GM20431 (cell line): ENCODE measurements around the gene ZNF268.

Experiments used
- in situ Hi-C: fragments of 300-500 bp; cut with MseI, MboI; formaldehyde crosslinking; loops from one replicate; pipeline ENCODE4 v1.15.0; 2020; ENCODE audit warnings: low sequenced_read_pairs; ENCODE audit not compliant: unreplicated experiment

The ZNF268 gene

DNA sequence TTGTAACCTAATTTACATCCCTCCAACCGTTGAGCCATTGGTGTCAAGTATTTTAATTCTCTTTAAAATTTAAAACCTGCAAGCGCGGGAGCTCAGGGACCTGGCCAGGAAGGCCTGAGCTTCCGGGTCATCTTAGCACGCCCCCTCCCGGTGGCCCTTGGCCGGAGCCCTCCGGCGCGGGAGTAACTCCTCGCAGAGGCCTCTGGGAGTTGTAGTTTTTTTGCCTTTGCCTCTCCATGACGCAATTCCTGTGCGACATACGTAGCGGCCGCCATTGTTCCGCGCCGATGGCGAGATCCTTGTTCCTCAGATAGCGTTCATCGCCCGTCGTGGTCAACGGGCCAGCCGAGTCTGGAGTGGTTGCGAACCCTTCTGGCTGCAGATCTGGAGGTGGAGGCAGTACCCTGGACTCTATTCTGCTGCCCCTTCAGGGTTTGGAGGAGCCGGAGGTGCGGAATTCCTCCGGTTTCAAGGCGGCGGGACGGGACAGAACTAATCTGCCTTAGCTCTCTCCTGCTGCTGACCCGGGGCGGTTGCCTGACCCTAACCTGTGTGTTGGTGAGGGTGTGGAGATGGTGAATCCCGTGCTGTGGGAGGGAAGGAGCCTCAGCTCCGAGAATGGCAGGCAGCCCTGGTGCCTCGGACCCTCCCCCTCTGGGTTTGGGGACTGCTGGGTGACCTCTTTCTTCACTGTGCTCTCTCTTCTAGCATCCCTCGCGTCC lies at the start of gene ZNF268:
TSS of gene ZNF268 (plus strand) at position 258 of the 722 bp plus-strand sequence. CDS start 503 bp downstream, outside the sequence.
- in situ Hi-C loops: no loop called here

DNA sequence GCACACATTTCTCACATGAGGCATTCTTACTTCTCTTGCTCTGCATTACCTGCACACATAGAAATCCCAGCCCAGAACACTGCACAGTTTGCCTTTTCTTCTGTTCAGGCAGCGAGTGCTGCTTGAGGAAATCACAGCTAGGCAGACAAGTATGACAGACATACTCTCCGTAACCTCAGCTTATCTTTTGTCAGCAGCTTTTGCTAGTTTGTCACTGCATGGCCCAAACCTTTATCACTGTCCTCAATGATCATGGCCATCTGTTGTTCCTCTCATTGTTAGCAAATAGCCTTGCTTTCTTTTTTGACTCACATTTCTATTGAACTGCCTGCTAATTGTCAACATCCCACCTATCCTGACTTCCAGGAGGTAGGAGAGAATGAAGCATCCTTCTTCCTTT lies 45.5 kb upstream of the ZNF268 start:
- in situ Hi-C loops: no loop called here

DNA sequence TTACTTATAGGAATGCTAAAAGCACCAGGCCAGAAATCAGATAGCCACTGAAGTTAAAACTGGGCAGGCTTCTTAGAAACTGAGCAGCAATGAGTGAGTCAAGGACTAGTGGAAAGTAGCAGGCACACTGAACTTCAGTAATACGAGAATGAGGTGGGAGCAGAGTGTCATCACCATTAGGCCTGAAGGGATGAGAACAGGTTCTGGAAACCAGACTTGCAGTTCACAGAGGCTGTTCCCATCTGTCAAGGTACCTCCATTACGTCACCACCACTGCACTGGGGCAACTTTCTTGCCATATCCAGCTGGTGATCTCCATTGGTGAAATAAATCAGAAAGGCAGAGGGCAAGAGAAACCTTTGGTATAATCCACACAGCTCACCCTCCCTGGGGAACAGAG lies 35.3 kb upstream of the ZNF268 start:
- in situ Hi-C loops: no loop called here

DNA sequence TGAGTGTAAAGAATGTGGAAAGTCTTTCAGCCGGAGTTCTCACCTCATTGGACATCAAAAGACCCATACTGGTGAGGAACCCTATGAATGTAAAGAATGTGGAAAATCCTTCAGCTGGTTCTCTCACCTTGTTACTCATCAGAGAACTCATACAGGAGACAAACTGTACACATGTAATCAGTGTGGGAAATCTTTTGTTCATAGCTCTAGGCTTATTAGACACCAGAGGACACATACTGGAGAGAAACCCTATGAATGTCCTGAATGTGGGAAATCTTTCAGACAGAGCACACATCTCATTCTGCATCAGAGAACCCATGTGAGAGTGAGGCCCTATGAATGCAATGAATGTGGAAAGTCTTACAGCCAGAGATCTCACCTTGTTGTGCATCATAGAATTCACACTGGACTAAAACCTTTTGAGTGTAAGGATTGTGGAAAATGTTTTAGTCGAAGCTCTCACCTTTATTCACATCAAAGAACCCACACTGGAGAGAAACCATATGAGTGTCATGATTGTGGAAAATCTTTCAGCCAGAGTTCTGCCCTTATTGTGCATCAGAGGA lies 25.1 kb upstream of the ZNF268 start:
- in situ Hi-C loops: no loop called here

DNA sequence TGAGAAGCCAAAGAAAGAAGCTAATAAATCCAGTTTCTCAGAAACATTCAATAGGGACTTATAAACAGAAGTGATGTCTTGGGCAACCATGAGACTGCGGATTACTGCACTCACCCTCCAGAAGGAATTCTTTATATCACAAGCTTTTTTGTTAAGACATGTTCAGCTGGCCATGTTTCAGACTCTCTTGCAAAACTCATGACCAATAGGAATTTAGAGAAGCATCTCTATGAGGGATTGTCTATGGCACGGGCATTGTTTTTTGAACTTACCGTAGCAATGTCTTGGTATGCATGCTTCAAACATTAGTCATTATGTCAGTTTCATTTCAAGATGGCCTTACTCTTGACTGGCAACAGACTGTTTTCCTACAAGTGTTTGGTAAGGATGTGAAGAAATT lies 15.5 kb upstream of the ZNF268 start:
- in situ Hi-C loops: no loop called here

DNA sequence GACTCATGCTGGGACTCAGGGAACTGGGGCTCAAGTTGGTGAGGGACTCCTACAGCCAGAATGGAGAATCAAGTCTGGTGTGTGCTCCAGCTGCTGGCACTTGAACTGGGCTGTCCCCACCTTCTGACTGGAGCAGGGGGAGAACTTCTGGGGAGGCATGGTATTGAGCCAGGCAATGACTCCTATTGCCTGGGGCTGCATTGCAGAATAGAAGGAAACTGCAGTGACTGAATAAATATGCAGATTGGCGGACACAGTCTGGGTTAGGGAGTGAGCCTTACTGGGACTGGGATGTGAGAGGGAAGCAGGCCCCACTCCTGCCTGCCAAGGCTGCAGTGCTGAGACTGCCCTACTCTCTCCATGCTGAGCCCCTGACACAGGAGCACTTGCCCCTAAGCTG lies 8.8 kb upstream of the ZNF268 start:
- in situ Hi-C loops: no loop called here

DNA sequence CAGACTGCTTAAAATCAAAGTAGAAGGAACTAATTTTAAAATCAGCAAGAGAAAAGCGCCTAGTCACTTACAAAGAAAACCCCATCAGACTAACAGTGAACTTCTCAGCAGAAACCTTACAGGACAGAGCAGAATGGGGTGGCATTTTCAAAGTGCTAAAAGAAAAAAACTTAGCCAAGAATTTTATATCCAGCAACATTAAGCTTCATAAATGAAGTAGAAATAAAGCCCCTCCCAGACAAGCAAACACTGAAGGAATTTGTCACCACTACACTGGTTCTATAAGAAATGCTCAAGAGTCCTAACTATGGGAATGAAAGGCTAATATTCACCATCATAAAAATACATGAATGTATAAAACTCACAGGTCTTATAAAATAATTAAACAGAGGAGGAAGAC lies 6.4 kb upstream of the ZNF268 start:
- in situ Hi-C loops: no loop called here

DNA sequence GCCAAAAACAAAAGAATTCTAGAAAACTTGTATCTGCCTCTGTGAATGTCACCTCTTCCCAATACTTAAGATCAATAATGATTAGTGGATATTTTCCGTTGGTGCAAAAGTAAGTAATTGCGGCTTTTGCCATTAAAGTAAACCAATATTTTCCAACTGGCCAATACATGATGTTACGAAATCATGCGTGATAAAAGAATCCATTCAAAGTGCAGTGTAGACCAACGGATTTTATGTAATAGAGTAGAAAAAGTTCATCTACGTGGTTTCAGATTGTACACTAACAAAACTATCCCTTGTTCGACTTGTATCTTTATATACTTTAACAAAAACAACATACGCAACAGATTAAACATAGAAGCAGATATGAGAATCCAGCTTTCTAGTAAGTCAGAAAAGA lies 626 bp upstream of the ZNF268 start:
- in situ Hi-C loops: no loop called here

DNA sequence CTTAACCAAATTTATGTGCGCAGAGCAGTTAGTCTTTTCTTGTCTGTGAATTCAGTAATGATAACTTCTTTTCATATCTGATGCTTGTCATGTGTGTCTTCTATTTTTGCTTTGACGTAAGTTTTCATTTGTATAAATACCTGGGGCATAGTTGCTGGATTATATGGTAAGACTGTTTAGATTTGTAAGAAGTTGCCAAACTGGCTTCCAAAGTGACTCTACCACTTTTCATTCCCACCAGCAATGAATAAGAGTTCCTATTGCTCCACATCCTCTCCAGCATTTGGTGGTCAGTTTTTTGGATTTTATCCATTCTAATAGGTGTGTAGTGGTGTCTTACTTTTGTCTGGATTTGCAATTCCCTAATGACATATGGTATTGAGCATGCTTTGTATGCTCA lies 8.9 kb downstream of the ZNF268 start:
- in situ Hi-C loops: no loop called here

DNA sequence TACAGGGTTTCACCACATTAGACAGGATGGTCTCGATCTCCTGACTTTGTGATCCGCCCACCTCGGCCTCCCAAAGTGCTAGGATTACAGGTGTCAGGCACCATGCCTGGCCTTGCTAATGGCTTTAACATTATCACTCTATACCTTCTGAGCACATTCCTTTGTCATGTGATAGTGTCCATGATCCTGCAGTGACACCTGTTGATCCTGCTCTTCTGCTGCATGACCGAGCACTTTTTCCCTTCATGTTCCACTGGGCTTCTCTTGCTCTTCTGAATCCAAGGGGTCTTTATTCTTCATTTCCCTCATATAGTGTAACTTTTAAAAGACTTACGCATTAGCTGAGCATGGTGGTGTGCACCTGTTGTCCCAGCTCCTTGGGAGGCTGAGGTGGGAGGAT lies 11.6 kb downstream of the ZNF268 start:
- in situ Hi-C loops: no loop called here

DNA sequence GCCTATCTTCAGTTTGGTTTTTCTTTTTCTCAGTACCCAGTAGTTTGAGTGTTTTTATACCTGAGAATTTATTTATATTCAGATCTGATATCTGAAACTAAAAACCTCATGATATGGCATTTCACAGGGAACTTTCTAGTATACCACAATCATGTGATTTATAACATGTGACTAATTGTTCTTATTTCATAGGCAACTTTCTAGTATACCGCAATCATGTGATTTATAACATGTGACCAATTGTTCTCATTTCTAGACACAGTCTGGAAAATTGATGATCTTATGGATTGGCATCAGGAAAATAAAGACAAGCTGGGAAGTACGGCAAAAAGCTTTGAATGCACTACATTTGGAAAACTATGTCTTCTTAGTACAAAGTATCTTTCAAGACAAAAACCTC lies 20.6 kb downstream of the ZNF268 start:
- in situ Hi-C loops: no loop called here

DNA sequence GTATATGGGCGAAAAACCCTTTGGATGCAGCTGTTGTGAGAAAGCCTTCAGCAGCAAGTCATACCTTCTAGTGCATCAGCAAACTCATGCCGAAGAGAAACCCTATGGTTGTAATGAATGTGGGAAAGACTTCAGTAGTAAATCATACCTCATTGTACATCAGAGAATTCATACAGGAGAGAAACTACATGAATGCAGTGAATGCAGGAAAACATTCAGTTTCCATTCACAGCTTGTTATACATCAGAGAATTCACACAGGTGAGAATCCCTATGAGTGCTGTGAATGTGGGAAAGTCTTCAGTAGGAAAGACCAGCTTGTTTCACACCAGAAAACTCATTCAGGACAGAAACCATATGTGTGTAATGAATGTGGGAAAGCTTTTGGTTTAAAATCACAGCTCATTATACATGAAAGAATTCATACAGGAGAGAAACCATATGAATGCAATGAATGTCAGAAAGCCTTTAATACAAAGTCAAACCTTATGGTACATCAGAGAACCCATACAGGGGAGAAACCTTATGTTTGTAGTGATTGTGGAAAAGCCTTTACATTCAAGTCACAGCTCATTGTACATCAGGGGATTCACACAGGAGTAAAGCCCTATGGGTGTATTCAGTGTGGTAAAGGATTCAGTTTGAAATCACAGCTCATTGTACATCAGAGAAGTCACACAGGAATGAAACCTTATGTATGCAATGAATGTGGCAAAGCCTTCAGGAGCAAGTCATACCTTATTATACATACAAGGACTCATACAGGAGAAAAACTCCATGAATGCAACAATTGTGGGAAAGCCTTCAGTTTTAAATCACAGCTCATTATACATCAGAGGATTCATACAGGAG lies 21.4 kb downstream of the ZNF268 start:
- in situ Hi-C loops: no loop called here

DNA sequence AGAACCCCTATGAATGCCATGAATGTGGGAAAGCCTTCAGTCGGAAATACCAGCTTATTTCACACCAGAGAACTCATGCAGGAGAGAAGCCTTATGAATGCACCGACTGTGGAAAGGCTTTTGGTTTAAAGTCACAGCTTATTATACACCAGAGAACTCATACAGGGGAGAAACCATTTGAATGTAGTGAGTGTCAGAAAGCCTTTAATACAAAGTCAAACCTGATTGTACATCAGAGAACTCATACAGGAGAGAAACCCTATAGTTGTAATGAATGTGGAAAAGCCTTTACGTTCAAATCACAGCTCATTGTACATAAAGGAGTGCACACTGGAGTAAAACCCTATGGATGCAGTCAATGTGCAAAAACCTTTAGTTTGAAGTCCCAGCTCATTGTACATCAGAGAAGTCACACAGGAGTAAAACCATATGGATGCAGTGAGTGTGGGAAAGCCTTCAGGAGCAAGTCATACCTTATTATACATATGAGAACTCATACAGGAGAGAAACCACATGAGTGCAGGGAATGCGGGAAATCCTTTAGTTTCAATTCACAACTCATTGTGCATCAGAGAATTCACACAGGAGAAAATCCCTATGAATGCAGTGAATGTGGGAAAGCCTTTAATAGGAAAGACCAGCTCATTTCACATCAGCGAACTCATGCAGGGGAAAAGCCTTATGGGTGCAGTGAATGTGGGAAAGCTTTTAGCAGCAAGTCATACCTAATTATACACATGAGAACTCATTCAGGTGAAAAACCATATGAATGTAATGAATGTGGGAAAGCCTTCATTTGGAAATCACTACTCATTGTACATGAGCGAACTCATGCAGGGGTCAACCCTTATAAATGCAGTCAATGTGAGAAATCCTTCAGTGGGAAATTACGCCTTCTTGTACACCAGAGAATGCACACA lies 22.3 kb downstream of the ZNF268 start:
- in situ Hi-C loops: no loop called here

DNA sequence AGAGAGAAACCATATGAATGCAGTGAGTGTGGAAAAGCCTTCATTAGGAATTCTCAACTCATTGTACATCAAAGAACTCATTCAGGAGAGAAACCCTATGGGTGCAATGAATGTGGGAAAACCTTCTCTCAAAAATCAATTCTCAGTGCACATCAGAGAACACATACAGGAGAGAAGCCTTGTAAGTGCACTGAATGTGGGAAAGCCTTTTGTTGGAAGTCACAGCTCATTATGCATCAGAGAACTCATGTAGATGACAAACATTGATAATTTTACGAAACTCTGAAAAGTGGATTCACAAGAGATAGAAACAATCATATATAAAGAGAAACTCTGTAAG lies 22.9 kb downstream of the ZNF268 start:
- in situ Hi-C loops: no loop called here

DNA sequence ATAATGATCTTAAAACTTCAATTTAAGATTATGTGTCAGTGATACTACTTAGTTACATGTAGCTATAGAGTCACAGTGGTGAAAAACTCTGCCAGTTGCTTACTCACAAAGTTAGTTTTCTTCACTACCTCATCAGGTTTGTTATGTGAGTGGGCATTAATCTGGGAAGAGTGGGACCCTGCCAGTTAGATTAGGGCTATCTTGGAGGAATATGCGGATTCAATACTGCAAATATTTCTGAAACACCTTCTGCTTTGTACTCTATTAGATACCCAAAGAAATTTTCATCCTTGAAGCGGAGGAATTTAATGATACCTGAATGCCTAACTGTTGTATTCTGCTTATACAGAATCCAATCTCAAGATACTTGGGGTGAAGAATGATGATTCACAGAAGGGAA lies 25.1 kb downstream of the ZNF268 start:
- in situ Hi-C loops: no loop called here

DNA sequence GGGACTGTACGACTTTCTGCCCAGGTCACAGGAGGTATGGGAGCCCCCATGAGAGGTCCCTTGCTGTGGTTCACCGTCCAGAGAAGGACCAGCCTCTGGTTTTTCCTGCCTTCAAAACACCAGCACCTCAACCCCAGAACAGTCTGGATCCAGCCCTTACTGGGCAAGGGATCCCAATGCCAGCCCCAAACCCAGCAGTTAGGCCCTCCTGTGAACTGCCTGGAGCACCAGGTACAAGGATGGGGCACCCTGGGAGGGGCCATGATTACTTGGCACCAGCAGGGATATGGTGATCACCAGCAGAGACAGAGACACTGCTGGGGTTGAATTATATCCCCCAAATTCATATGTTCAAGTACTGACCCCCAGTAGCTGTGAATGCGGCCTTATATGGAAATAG lies 34.4 kb downstream of the ZNF268 start:
- in situ Hi-C loops: no loop called here

DNA sequence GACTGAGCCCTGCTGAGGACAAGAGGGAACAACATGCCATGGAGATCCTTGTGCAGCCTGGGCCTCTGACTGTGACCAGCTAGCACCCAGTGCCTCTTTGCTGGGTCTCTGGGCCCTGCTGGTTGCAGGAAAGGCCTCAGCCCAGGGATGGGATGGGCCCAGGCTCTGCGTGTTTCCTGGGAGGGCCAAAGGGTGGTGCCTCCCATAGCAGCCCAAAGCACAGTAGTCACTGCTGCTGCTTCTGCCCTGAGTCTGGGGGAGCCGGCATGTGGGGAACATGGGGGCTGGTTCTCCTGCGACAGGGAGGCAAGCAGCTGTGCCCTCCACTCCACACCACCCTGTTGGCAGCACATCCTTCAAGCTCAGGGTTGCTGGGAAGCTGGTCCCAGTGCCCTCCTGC lies 35.9 kb downstream of the ZNF268 start:
- in situ Hi-C loops: no loop called here

DNA sequence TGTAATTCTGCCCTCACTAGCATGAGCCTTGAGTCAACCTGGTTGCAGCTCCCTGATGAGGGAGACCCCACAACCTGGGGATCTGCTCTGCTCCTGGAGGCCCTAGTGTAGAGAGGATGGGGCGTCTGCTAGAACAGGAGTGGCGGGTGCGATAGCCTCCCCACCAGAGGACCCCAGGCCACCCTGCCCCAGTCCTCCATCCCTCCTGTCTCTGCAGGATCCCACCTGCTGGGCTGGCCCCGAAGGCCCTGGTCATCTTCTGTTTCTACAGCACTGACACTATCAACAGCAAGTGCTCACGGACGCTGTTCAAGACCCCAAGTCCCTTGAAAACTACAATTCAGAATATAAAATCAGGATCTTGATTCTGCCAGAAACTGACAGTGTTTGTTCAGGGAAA lies 39.2 kb downstream of the ZNF268 start:
- in situ Hi-C loops: no loop called here

DNA sequence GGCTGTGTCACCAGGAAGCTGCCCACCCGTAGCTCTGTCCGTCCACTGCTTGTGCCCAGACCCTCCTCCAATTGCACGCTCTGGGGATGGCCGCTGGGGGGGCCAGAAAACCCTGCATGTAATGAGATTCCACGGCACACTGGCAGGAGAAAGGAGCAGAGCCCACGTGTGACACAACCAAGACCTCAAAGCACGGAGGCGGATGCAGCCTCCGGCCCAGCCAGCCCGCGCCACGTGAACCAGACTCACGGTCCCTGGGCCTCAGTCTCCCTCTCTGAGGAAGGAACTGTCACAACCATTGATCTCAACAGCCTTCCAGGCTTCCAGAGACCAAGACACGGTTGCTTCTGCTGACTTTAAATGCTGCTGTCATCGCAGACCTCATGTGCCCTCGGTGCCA lies 39.9 kb downstream of the ZNF268 start:
- in situ Hi-C loops: no loop called here

DNA sequence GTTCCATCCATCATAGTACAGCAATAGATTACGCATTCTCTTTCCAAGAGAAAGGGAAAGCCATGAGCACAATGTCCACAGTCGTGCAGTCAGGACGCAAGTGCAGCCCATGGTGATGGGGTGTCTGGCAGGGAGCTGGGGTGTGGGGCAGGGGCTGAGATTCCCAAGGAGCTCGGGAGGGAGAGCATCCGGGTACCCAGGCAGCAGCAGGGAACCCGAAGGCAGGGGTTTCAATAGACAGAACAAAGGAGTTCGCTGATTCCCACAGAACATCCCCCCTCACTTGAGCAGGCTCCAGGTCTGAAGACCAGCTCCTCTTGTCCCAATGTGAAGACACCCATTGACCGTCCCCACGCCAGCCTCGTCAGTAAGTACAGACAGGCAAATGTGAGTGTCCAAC lies 40.9 kb downstream of the ZNF268 start:
- in situ Hi-C loops: no loop called here
